Measurements from ENCODE around the gene CDH9.

CDH9 gene

GRCh38 chr5:26881901-26882300 lies 156.5 kb downstream of the CDH9 start:
- Histone ChIP-seq H3K27ac (ENCODE audit: low read length) (no peak overlapping the region), H4K20me1 (ENCODE audit: insufficient read depth, low read length) (no peaks in the 10 kb centered on the region), H3K9ac (ENCODE audit: low read depth, low read length) (no peak overlapping the region), H3K27me3 (ENCODE audit: insufficient read depth, low read length, poor library complexity) (no peaks in the 10 kb centered on the region), H3K79me2 (ENCODE audit: insufficient read depth, low read length) (no peaks in the 10 kb centered on the region), H3K4me1 (ENCODE audit: insufficient read depth, low read length) (no peaks in the 10 kb centered on the region), H3K36me3 (ENCODE audit: insufficient read depth, low read length) (no peaks in the 10 kb centered on the region), H3K9me3 (ENCODE audit: insufficient read depth, low read length, severe bottlenecking) (no peaks in the 10 kb centered on the region), H2AFZ (ENCODE audit: low read depth, low read length) (no peak overlapping the region), H3K4me3 (ENCODE audit: low read depth in 1 of 2, low read length in 2 of 2) (no peak overlapping the region), H3K4me2 (ENCODE audit: insufficient read depth, low read length) (no peak overlapping the region)
- ATAC-seq (ENCODE audit: insufficient read depth, low read depth) (no peak), DNase-seq (no peak)
- TF ChIP-seq EZH2 (IDR thresholded peaks at IDR 0.05; ENCODE audit: borderline replicate concordance, low read depth, low read length, severe bottlenecking) (no peak), CTCF (IDR thresholded peaks at IDR 0.05; ENCODE audit: borderline replicate concordance, extremely low read depth, low read length, poor library complexity, severe bottlenecking) (no peak)

- H3K27me3 ChIP-seq (ENCODE audit: insufficient read depth, low read length, poor library complexity) = no peaks in the 10 kb centered on the region
- no peak overlapping the region for H3K4me2 ChIP-seq (ENCODE audit: insufficient read depth, low read length)
- no peak overlapping the region for H3K27ac ChIP-seq (ENCODE audit: low read length)
- H3K36me3 ChIP-seq (ENCODE audit: insufficient read depth, low read length) = no peaks in the 10 kb centered on the region
- no peaks in the 10 kb centered on the region for H3K79me2 ChIP-seq (ENCODE audit: insufficient read depth, low read length)
- no peaks in the 10 kb centered on the region for H3K9me3 ChIP-seq (ENCODE audit: insufficient read depth, low read length, severe bottlenecking)
- TF ChIP-seq CTCF (IDR thresholded peaks at IDR 0.05; ENCODE audit: borderline replicate concordance, extremely low read depth, low read length, poor library complexity, severe bottlenecking) = no peak
- TF ChIP-seq EZH2 (IDR thresholded peaks at IDR 0.05; ENCODE audit: borderline replicate concordance, low read depth, low read length, severe bottlenecking) = no peak
- DNase-seq = no peak
- H3K4me3 ChIP-seq (ENCODE audit: low read depth in 1 of 2, low read length in 2 of 2) = no peak overlapping the region
- no peak overlapping the region for H2AFZ ChIP-seq (ENCODE audit: low read depth, low read length)
- no peak overlapping the region for H3K9ac ChIP-seq (ENCODE audit: low read depth, low read length)
- ATAC-seq (ENCODE audit: insufficient read depth, low read depth) = no peak
- no peaks in the 10 kb centered on the region for H4K20me1 ChIP-seq (ENCODE audit: insufficient read depth, low read length)
- H3K4me1 ChIP-seq (ENCODE audit: insufficient read depth, low read length) = no peaks in the 10 kb centered on the region
Measured at GRCh38 chr5:26877154-26877553, 161.2 kb downstream of the CDH9 start.

- no peak for ATAC-seq (ENCODE audit: insufficient read depth, low read depth)
- Histone ChIP-seq H3K27me3 (ENCODE audit: insufficient read depth, low read length, poor library complexity) (no peaks in the 10 kb centered on the region), H3K4me2 (ENCODE audit: insufficient read depth, low read length) (no peak overlapping the region), H3K4me1 (ENCODE audit: insufficient read depth, low read length) (no peaks in the 10 kb centered on the region), H3K4me3 (ENCODE audit: low read depth in 1 of 2, low read length in 2 of 2) (no peak overlapping the region), H2AFZ (ENCODE audit: low read depth, low read length) (no peak overlapping the region), H3K79me2 (ENCODE audit: insufficient read depth, low read length) (no peaks in the 10 kb centered on the region), H3K36me3 (ENCODE audit: insufficient read depth, low read length) (no peaks in the 10 kb centered on the region), H3K9me3 (ENCODE audit: insufficient read depth, low read length, severe bottlenecking) (no peaks in the 10 kb centered on the region), H3K27ac (ENCODE audit: low read length) (no peak overlapping the region), H3K9ac (ENCODE audit: low read depth, low read length) (no peak overlapping the region), H4K20me1 (ENCODE audit: insufficient read depth, low read length) (no peaks in the 10 kb centered on the region)
- TF ChIP-seq CTCF (IDR thresholded peaks at IDR 0.05; ENCODE audit: borderline replicate concordance, extremely low read depth, low read length, poor library complexity, severe bottlenecking) = no peak
- TF ChIP-seq EZH2 (IDR thresholded peaks at IDR 0.05; ENCODE audit: borderline replicate concordance, low read depth, low read length, severe bottlenecking) = no peak
- no peak for DNase-seq
Measured at GRCh38 chr5:26872337-26872736, 166.0 kb downstream of the CDH9 start.

GRCh38 chr5:26869781-26870180 lies 168.6 kb downstream of the CDH9 start:
- Histone ChIP-seq H2AFZ (ENCODE audit: low read depth, low read length) (no peak overlapping the region), H3K36me3 (ENCODE audit: insufficient read depth, low read length) (no peaks in the 10 kb centered on the region), H3K79me2 (ENCODE audit: insufficient read depth, low read length) (no peaks in the 10 kb centered on the region), H3K27me3 (ENCODE audit: insufficient read depth, low read length, poor library complexity) (no peaks in the 10 kb centered on the region), H4K20me1 (ENCODE audit: insufficient read depth, low read length) (no peaks in the 10 kb centered on the region), H3K4me2 (ENCODE audit: insufficient read depth, low read length) (no peak overlapping the region), H3K4me1 (ENCODE audit: insufficient read depth, low read length) (no peaks in the 10 kb centered on the region), H3K9ac (ENCODE audit: low read depth, low read length) (no peak overlapping the region), H3K9me3 (ENCODE audit: insufficient read depth, low read length, severe bottlenecking) (no peaks in the 10 kb centered on the region), H3K4me3 (ENCODE audit: low read depth in 1 of 2, low read length in 2 of 2) (no peak overlapping the region), H3K27ac (ENCODE audit: low read length) (no peak overlapping the region)
- ATAC-seq (ENCODE audit: insufficient read depth, low read depth) = no peak
- TF ChIP-seq CTCF (IDR thresholded peaks at IDR 0.05; ENCODE audit: borderline replicate concordance, extremely low read depth, low read length, poor library complexity, severe bottlenecking) (no peak), EZH2 (IDR thresholded peaks at IDR 0.05; ENCODE audit: borderline replicate concordance, low read depth, low read length, severe bottlenecking) (no peak)
- no peak for DNase-seq

Measured in DND-41 (cell line).